ENCODE data around the gene CAMK1D.

Gene CAMK1D

GRCh38 chr10:12500381-12501303 is 151.3 kb downstream of the CAMK1D start:
- no peak for DNase-seq

GRCh38 chr10:12501324-12501723 is 152.0 kb downstream of the CAMK1D start:
- DNase-seq: no peak

GRCh38 chr10:12501841-12502525 is 152.6 kb downstream of the CAMK1D start:
- DNase-seq: no peak

- DNase-seq: no peak
Observed at GRCh38 chr10:12502526-12503274, 153.4 kb downstream of the CAMK1D start.

- DNase-seq: peak; percentile 86
Observed at GRCh38 chr10:12503311-12503710, 154.0 kb downstream of the CAMK1D start.

- DNase-seq: no peak
Observed at GRCh38 chr10:12504176-12504575, 154.8 kb downstream of the CAMK1D start.

- no peak for DNase-seq
Observed at GRCh38 chr10:12504628-12505027, 155.3 kb downstream of the CAMK1D start.

GRCh38 chr10:12505683-12506082 is 156.3 kb downstream of the CAMK1D start:
- DNase-seq: no peak

- DNase-seq: no peak
Observed at GRCh38 chr10:12507165-12507850, 158.0 kb downstream of the CAMK1D start.

GRCh38 chr10:12508165-12508564 is 158.8 kb downstream of the CAMK1D start:
- no peak for DNase-seq

- no peak for DNase-seq
Observed at GRCh38 chr10:12509016-12509793, 159.9 kb downstream of the CAMK1D start.

GRCh38 chr10:12509794-12510100 is 160.4 kb downstream of the CAMK1D start:
- no peak for DNase-seq

- DNase-seq: no peak
Observed at GRCh38 chr10:12510501-12510941, 161.2 kb downstream of the CAMK1D start.

- no peak for DNase-seq
Observed at GRCh38 chr10:12510984-12511383, 161.6 kb downstream of the CAMK1D start.

GRCh38 chr10:12511651-12512050 is 162.3 kb downstream of the CAMK1D start:
- DNase-seq: no peak

- DNase-seq: peak; percentile 84
Observed at GRCh38 chr10:12512332-12513002, 163.1 kb downstream of the CAMK1D start.

GRCh38 chr10:12513003-12513365 is 163.6 kb downstream of the CAMK1D start:
- DNase-seq: no peak

- peak; percentile 79 for DNase-seq
Observed at GRCh38 chr10:12513775-12514673, 164.7 kb downstream of the CAMK1D start.

GRCh38 chr10:12518024-12518423 is 168.7 kb downstream of the CAMK1D start:
- DNase-seq: no peak

- no peak for DNase-seq
Observed at GRCh38 chr10:12521423-12521822, 172.1 kb downstream of the CAMK1D start.
